Lower lobe of right lung (tissue), 2 donors: ENCODE measurements around the gene XRCC1. TPM values are rescaled to one million over a fixed set of nuclear protein-coding genes. Genes with fewer than 3 reads are reported as not detected.

ENCODE experiments used
- ATAC-seq, 2 donors: fragments of 200-7000 bp; cut with Tn5 transposase; one replicate each; pipeline ENCODE4 v1.9.1; 2020 to 2022; ENCODE audit warnings: mild to moderate bottlenecking in 2 of 2, moderate library complexity in 2 of 2
- DNase-seq: peaks from one replicate; pipeline ENCODE4 v3.0.0-alpha.2; 2020
- H3K27ac ChIP-seq: fragments of 200-600 bp; one replicate; pipeline ENCODE4 v1.8.0; 2022
- H3K27me3 ChIP-seq: fragments of 200-600 bp; one replicate; pipeline ENCODE4 v1.8.0; 2022; ENCODE audit warnings: low read depth
- H3K36me3 ChIP-seq: fragments of 200-600 bp; one replicate; pipeline ENCODE4 v1.8.0; 2022; ENCODE audit warnings: mild to moderate bottlenecking
- H3K4me1 ChIP-seq: fragments of 200-600 bp; one replicate; pipeline ENCODE4 v1.8.0; 2022
- H3K4me3 ChIP-seq: fragments of 200-600 bp; one replicate; pipeline ENCODE4 v1.8.0; 2022; ENCODE audit warnings: mild to moderate bottlenecking
- H3K9me3 ChIP-seq: fragments of 200-600 bp; one replicate; pipeline ENCODE4 v1.8.0; 2022
- CTCF ChIP-seq: fragments of 200-600 bp; IDR thresholded peaks from one replicate; pipeline ENCODE4 v1.8.0; 2022; ENCODE audit warnings: antibody characterized with exemption, mild to moderate bottlenecking
- intact Hi-C: fragments of 100-400 bp; cut with DNase I; formaldehyde crosslinking; loops from one replicate; pipeline ENCODE4 v1.11.0; 2022
- total RNA-seq: library from RNA; stranded (reverse); fragmentation: NEBNext Ultra II Directional; extraction: Animal tissue kit (Norgen Biotek cat#: 25700); gene quantifications from one replicate; pipeline ENCODE4 v1.2.1, GENCODE V29; 2021
- donor health status: DM: no; HTN: yes; CAD: no; lungs with severe emphysema.

The XRCC1 gene
- total RNA-seq, 1 donor from 2014 or later, result 26.9 TPM

GRCh38 chr19:43597876-43598275 is 22.5 kb upstream of the XRCC1 start:
- intact Hi-C loops, result no loop called here
- no peak overlapping the region for H3K27ac ChIP-seq
- peaks cover 49% of the 10 kb centered on the region for H3K36me3 ChIP-seq

GRCh38 chr19:43596842-43597461 is 21.6 kb upstream of the XRCC1 start:
- no peak for DNase-seq
- peak overlapping the region; percentile 99 for H3K27ac ChIP-seq
- no peaks in the 10 kb centered on the region for H3K9me3 ChIP-seq
- H3K27me3 ChIP-seq, result no peaks in the 10 kb centered on the region
- no peak for TF ChIP-seq CTCF
- peaks cover 41% of the 10 kb centered on the region for H3K4me1 ChIP-seq
- intact Hi-C loops, result no loop called here
- peak overlapping the region; percentile 77 for H3K4me3 ChIP-seq
- ATAC-seq, result no peak
- H3K36me3 ChIP-seq, result peaks cover 58% of the 10 kb centered on the region

More at GRCh38 chr19:43597876-43598275, 22.5 kb upstream of the XRCC1 start:
- no peak for DNase-seq
- no peak for ATAC-seq
- H3K27me3 ChIP-seq, result no peaks in the 10 kb centered on the region
- H3K4me1 ChIP-seq, result peaks cover 41% of the 10 kb centered on the region
- no peaks in the 10 kb centered on the region for H3K9me3 ChIP-seq
- peak overlapping the region; percentile 77 for H3K4me3 ChIP-seq
- no peak for TF ChIP-seq CTCF

- ATAC-seq (peak; percentile 94 to 96), DNase-seq (peak; percentile 100)
- intact Hi-C loops, result no loop called here
- TF ChIP-seq CTCF, result no peak
- Histone ChIP-seq H3K27ac (peak within 1 kb of the TSS; percentile 99), H3K27me3 (no peaks in the 10 kb centered on the region), H3K36me3 (peaks cover 57% of the 10 kb centered on the region), H3K4me3 (peak within 1 kb of the TSS; percentile 77), H3K9me3 (no peaks in the 10 kb centered on the region), H3K4me1 (peaks cover 41% of the 10 kb centered on the region)
Observed at GRCh38 chr19:43595999-43596841, 20.9 kb upstream of the XRCC1 start, which contains the start of the genes IRGQ and ZNF576. TSS of gene IRGQ (minus strand) at chr19:43596134. CDS start at chr19:43595338, 796 bp downstream. TSS of gene ZNF576 (plus strand) at chr19:43596595. CDS start at chr19:43597109, 514 bp downstream.

- DNase-seq (peak; percentile 56), ATAC-seq (peak; percentile 23 to 40)
- Histone ChIP-seq H3K27ac (peak overlapping the region; percentile 99), H3K27me3 (no peaks in the 10 kb centered on the region), H3K4me3 (peak overlapping the region; percentile 77), H3K4me1 (peaks cover 41% of the 10 kb centered on the region), H3K36me3 (peaks cover 59% of the 10 kb centered on the region), H3K9me3 (no peaks in the 10 kb centered on the region)
- intact Hi-C loops, result no loop called here
- no peak for TF ChIP-seq CTCF
Observed at GRCh38 chr19:43595605-43595998, 20.3 kb upstream of the XRCC1 start.

- H3K4me3 ChIP-seq, result peak overlapping the region; percentile 77
- intact Hi-C loops, result no loop called here
- peak; percentile 77 for DNase-seq
- TF ChIP-seq CTCF, result peak; percentile 67
- H3K27ac ChIP-seq, result peak overlapping the region; percentile 99
- peak; percentile 43 to 51 for ATAC-seq
- H3K9me3 ChIP-seq, result no peaks in the 10 kb centered on the region
- peaks cover 61% of the 10 kb centered on the region for H3K36me3 ChIP-seq
- H3K27me3 ChIP-seq, result no peaks in the 10 kb centered on the region
- H3K4me1 ChIP-seq, result peaks cover 41% of the 10 kb centered on the region
Observed at GRCh38 chr19:43594710-43595604, 19.6 kb upstream of the XRCC1 start.
